ENCODE measurements around the gene FLAD1. TPM values are rescaled to one million over a fixed set of nuclear protein-coding genes. Genes with fewer than 3 reads are reported as not detected.

FLAD1 gene
- total RNA-seq, 1 donor from 2014 or later = 51.5 TPM

GRCh38 chr1:154987326-154987725, 4.2 kb downstream of the FLAD1 start:
- H3K9ac ChIP-seq (ENCODE audit: low read length) = no peak overlapping the region
- no peaks in the 10 kb centered on the region for H3K9me3 Mint-ChIP-seq (ENCODE audit: unreplicated experiment)
- peaks cover 24% of the 10 kb centered on the region for H3K36me3 ChIP-seq (ENCODE audit: insufficient read depth, low read length)
- H3K36me3 Mint-ChIP-seq (ENCODE audit: low read depth, unreplicated experiment) = peaks cover 7% of the 10 kb centered on the region
- H4K20me1 ChIP-seq (ENCODE audit: insufficient read depth, low read length) = peaks cover 29% of the 10 kb centered on the region
- no peak overlapping the region for H3K4me2 ChIP-seq (ENCODE audit: low read length)
- H3K27ac ChIP-seq (ENCODE audit: low read depth, low read length) = no peak overlapping the region
- H2AFZ ChIP-seq (ENCODE audit: low read depth, low read length) = no peak overlapping the region
- DNase-seq (ENCODE audit: low read depth) = no peak
- no peak overlapping the region for H3K27ac Mint-ChIP-seq (ENCODE audit: unreplicated experiment)
- no peak for FAIRE-seq
- no peaks in the 10 kb centered on the region for H3K27me3 Mint-ChIP-seq (ENCODE audit: low read depth, unreplicated experiment)
- peaks cover 59% of the 10 kb centered on the region for H3K79me2 ChIP-seq (ENCODE audit: insufficient read depth, low read length)
- H3K27me3 ChIP-seq (ENCODE audit: insufficient read depth, low read length) = no peaks in the 10 kb centered on the region
- H3K4me1 ChIP-seq (ENCODE audit: insufficient read depth, low read length) = peaks cover 13% of the 10 kb centered on the region
- no peaks in the 10 kb centered on the region for H3K9me3 ChIP-seq (ENCODE audit: insufficient read depth, low read depth, low read length)
- no peak overlapping the region for H3K4me3 Mint-ChIP-seq (ENCODE audit: unreplicated experiment)
- peaks cover 5% of the 10 kb centered on the region for H3K4me1 Mint-ChIP-seq (ENCODE audit: low read depth, unreplicated experiment)
- TF ChIP-seq EZH2 (IDR thresholded peaks at IDR 0.05; ENCODE audit: insufficient read depth, low read length) = no peak
- TF ChIP-seq, protein P1, sequence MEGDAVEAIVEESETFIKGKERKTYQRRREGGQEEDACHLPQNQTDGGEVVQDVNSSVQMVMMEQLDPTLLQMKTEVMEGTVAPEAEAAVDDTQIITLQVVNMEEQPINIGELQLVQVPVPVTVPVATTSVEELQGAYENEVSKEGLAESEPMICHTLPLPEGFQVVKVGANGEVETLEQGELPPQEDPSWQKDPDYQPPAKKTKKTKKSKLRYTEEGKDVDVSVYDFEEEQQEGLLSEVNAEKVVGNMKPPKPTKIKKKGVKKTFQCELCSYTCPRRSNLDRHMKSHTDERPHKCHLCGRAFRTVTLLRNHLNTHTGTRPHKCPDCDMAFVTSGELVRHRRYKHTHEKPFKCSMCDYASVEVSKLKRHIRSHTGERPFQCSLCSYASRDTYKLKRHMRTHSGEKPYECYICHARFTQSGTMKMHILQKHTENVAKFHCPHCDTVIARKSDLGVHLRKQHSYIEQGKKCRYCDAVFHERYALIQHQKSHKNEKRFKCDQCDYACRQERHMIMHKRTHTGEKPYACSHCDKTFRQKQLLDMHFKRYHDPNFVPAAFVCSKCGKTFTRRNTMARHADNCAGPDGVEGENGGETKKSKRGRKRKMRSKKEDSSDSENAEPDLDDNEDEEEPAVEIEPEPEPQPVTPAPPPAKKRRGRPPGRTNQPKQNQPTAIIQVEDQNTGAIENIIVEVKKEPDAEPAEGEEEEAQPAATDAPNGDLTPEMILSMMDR (IDR thresholded peaks at IDR 0.05; ENCODE audit: insufficient read depth, low read depth, low read length) = no peak
- no peak overlapping the region for H3K4me3 ChIP-seq (ENCODE audit: insufficient read depth, low read depth, low read length)

GRCh38 chr1:154988058-154988954, 5.2 kb downstream of the FLAD1 start:
- Histone ChIP-seq H3K27ac (ENCODE audit: low read depth, low read length) (no peak overlapping the region), H3K9me3 (ENCODE audit: insufficient read depth, low read depth, low read length) (no peaks in the 10 kb centered on the region), H3K4me3 (ENCODE audit: insufficient read depth, low read depth, low read length) (no peak overlapping the region), H4K20me1 (ENCODE audit: insufficient read depth, low read length) (peaks cover 29% of the 10 kb centered on the region), H3K4me1 (ENCODE audit: insufficient read depth, low read length) (peaks cover 8% of the 10 kb centered on the region), H3K9ac (ENCODE audit: low read length) (no peak overlapping the region), H3K27me3 (ENCODE audit: insufficient read depth, low read length) (no peaks in the 10 kb centered on the region), H3K4me2 (ENCODE audit: low read length) (no peak overlapping the region), H3K79me2 (ENCODE audit: insufficient read depth, low read length) (peaks cover 56% of the 10 kb centered on the region), H3K36me3 (ENCODE audit: insufficient read depth, low read length) (peaks cover 24% of the 10 kb centered on the region), H2AFZ (ENCODE audit: low read depth, low read length) (no peak overlapping the region)
- TF ChIP-seq EZH2 (IDR thresholded peaks at IDR 0.05; ENCODE audit: insufficient read depth, low read length) = no peak
- TF ChIP-seq, protein P1 (IDR thresholded peaks at IDR 0.05; ENCODE audit: insufficient read depth, low read depth, low read length) = no peak
- Mint-ChIP-seq H3K4me3 (ENCODE audit: unreplicated experiment) (no peak overlapping the region), H3K4me1 (ENCODE audit: low read depth, unreplicated experiment) (peaks cover 14% of the 10 kb centered on the region), H3K27ac (ENCODE audit: unreplicated experiment) (no peak overlapping the region), H3K36me3 (ENCODE audit: low read depth, unreplicated experiment) (peaks cover 9% of the 10 kb centered on the region), H3K27me3 (ENCODE audit: low read depth, unreplicated experiment) (no peaks in the 10 kb centered on the region), H3K9me3 (ENCODE audit: unreplicated experiment) (no peaks in the 10 kb centered on the region)
- DNase-seq (ENCODE audit: low read depth) (no peak), FAIRE-seq (no peak)
